Kidney epithelial cell (primary cell): ENCODE data around the gene REG1A. TPM values are rescaled to one million over a fixed set of nuclear protein-coding genes. Genes with fewer than 3 reads are reported as not detected.

Experiments used
- DNase-seq: peaks from one replicate; pipeline ENCODE4 v3.0.0-alpha.2; 2010; ENCODE audit warnings: low read depth
- H3K27me3 ChIP-seq: 2 replicates; pipeline ENCODE4 v1.6.0; 2011; ENCODE audit warnings: low read length; ENCODE audit not compliant: control insufficient read depth, insufficient read depth
- H3K36me3 ChIP-seq: 2 replicates; pipeline ENCODE4 v1.5.1; 2011; ENCODE audit warnings: low read length; ENCODE audit not compliant: control insufficient read depth, insufficient read depth
- H3K4me3 ChIP-seq: 2 replicates; pipeline ENCODE4 v1.5.1; 2011; ENCODE audit warnings: low read depth, mild to moderate bottlenecking, control low read depth, low read length
- total RNA-seq: library from RNA; depleted of rRNA; stranded (reverse); fragments of >200 nt; gene quantifications from 2 replicates; pipeline ENCODE4 v1.2.3, GENCODE V29; 2015
- TF ChIP-seq, protein P1 (sequence below): IDR thresholded peaks from 2 replicates; pipeline ENCODE4 v1.5.1; 2011; ENCODE audit warnings: mild to moderate bottlenecking, moderate library complexity, low read length, control low read depth, inconsistent platforms; ENCODE audit not compliant: insufficient read depth, poor library complexity, severe bottlenecking

The REG1A gene
- total RNA-seq, 1 donor from 2014 or later, result not detected

DNA sequence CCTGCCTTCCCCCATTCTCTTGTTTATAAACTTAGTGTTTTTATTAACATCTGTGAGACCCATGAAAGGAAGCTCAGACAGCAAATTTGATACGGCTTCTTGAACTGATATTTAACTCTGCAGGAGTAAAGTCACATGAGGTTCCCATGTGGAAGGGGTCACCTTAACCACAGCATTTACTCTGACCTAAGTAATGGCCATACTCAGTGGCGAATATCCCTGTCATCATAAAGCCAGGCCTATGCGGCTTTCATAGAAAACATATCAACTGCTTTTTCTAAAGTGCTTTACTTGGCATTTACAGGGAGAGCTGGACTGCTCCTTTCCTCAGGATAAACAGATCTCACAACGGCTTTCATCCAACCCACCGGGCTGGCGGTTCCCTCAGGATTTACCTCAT, 9.0 kb downstream of the REG1A start:
- Histone ChIP-seq H3K4me3 (no peak overlapping the region), H3K27me3 (no peaks in the 10 kb centered on the region), H3K36me3 (no peaks in the 10 kb centered on the region)
- TF ChIP-seq, protein P1, sequence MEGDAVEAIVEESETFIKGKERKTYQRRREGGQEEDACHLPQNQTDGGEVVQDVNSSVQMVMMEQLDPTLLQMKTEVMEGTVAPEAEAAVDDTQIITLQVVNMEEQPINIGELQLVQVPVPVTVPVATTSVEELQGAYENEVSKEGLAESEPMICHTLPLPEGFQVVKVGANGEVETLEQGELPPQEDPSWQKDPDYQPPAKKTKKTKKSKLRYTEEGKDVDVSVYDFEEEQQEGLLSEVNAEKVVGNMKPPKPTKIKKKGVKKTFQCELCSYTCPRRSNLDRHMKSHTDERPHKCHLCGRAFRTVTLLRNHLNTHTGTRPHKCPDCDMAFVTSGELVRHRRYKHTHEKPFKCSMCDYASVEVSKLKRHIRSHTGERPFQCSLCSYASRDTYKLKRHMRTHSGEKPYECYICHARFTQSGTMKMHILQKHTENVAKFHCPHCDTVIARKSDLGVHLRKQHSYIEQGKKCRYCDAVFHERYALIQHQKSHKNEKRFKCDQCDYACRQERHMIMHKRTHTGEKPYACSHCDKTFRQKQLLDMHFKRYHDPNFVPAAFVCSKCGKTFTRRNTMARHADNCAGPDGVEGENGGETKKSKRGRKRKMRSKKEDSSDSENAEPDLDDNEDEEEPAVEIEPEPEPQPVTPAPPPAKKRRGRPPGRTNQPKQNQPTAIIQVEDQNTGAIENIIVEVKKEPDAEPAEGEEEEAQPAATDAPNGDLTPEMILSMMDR, result no peak
- no peak for DNase-seq

DNA sequence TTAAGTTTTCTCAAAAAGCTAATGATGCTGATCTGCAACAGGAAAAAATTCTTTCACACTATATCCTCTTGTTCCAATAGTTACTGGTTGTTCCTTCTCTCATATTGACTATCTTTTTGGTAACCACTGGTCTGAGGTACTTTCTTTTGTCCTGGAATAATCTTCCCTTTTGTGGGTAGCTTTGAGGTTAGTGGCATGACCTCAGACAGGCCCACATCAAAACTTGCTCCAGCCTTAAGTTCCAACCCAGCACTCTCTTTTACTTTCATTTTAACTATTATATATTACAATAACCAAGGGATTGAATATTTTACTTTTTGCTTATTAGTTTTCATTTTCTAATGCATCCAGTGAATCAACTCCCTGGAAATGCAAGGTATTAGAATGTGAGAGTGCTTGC, 9.5 kb downstream of the REG1A start:
- no peak for DNase-seq
- H3K27me3 ChIP-seq, result no peaks in the 10 kb centered on the region
- no peak overlapping the region for H3K4me3 ChIP-seq
- H3K36me3 ChIP-seq, result no peaks in the 10 kb centered on the region
- TF ChIP-seq, protein P1, result no peak

DNA sequence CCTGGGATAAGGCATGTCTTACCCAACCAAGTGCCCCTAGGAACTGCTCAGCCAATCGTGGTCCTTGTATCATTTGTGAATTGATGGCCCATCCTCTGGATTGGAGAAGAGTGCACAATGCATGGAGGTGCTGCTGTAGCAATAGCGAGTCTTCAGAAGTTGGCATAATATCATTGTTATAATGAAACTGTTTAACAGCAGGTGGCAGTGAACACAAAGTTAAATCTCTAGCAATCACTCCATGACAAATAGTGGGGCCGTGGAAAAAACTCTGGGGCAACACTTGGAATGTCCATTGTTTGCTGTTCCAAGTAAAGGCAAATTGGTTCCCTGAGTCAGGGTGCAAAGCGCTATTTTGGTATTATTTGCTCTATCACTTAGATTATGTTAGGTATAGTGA, 11.4 kb downstream of the REG1A start:
- no peak for DNase-seq
- Histone ChIP-seq H3K36me3 (no peaks in the 10 kb centered on the region), H3K27me3 (no peaks in the 10 kb centered on the region), H3K4me3 (no peak overlapping the region)
- TF ChIP-seq, protein P1, result no peak

DNA sequence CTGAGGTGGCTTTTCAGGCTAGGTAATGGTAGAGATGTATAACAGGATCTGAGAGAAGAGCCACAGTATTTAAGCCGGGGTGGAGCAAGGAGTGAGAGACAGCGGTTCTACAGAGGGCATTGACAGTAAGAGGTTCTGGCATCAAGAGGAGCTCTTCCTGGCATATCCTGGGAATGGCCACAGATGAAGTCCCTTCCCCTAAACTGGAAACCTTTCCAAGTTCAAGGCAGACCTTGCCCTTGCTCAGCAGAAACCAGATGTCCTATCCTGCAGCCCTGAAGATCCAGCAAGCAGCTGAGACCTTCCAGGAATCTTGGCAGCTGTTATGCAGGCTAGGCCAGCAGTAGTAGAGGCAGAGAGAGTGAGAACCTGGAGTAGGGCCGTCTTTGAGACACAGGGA, 18.1 kb downstream of the REG1A start:
- Histone ChIP-seq H3K36me3 (no peaks in the 10 kb centered on the region), H3K27me3 (no peaks in the 10 kb centered on the region), H3K4me3 (no peak overlapping the region)
- TF ChIP-seq, protein P1, result no peak
- no peak for DNase-seq

DNA sequence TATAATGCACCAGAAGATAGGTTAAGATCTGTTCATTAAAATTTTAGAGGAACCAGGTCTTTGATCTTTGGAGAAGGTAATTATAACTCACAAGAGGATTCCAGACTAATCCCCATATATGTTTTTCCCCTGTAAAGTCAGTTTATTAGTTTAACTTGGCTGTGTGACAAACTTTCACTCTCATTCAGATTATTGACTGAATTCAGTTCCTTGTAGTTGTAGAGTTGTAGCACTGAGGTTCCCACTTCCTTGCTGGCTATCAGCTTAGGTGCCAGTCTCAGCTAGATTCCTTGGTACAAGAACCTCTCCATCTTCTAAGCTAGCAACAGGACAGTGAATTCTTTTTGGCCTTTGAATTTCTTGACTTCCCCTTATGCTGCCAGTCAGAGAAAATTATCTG, 19.1 kb downstream of the REG1A start:
- Histone ChIP-seq H3K4me3 (no peak overlapping the region), H3K27me3 (no peaks in the 10 kb centered on the region), H3K36me3 (no peaks in the 10 kb centered on the region)
- DNase-seq, result no peak
- TF ChIP-seq, protein P1, result no peak

DNA sequence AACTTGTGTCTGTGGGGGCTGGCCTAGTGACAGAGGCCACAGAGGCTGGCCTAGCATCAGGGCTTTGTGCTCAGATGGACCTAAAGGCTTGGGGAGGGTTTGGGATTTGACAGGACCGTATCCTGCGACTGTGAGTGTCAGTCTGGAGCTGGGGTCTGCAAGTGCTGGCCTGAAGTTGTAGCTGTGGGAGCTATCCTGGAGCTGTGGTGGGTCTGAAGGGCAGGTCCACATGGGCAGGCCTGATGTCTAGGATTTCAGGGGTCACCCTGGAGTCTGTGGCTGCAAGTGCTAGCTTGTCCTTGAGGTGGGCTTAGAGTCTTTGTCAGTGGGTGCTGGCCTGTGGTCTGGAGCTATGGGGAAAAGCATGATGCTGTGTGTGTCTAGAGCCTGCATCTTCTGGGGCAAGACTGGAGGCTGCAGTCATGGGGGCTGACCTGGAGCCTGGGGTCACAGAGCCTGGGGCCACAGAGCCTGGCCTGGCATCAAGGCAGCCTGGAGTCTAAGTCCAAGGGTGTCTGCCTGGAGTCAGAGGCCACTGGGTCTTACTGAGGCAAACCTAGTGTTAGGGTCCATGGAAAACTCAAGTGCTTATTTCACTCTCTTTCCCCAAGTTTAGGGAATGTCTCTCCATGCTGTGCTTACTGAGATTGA, 35.7 kb downstream of the REG1A start:
- DNase-seq, result no peak
- TF ChIP-seq, protein P1, result no peak
- H3K4me3 ChIP-seq, result no peak overlapping the region

More for the DNA sequence above, 35.7 kb downstream of the REG1A start:
- Histone ChIP-seq H3K36me3 (no peaks in the 10 kb centered on the region), H3K27me3 (no peaks in the 10 kb centered on the region)
